CD4-positive, alpha-beta T cell (primary cell): ENCODE measurements around the gene SULT1A2. TPM values are rescaled to one million over a fixed set of nuclear protein-coding genes. Genes with fewer than 3 reads are reported as not detected.
"Not testable (repeated sequence)": the region's sequence is repeated elsewhere in the genome, so short reads cannot be mapped to it uniquely, and the experiment has no call there.

Experiments
- ATAC-seq: fragments of 200-7000 bp; cut with Tn5 transposase; one replicate; pipeline ENCODE4 v1.10.0; 2022; ENCODE audit warnings: mild to moderate bottlenecking; ENCODE audit not compliant: poor library complexity
- CTCF ChIA-PET: fragments of 350-600 bp; sonication (Branson Sonifier 250); formaldehyde crosslinking; loops from one replicate; lab custom pipeline; 2021; ENCODE audit warnings: antibody characterized with exemption, inconsistent platforms; lab: Charles Lee
- POLR2A ChIA-PET: fragments of 350-600 bp; sonication (Branson Sonifier 250); formaldehyde crosslinking; loops from one replicate; lab custom pipeline; 2021; ENCODE audit warnings: antibody characterized with exemption, inconsistent platforms; lab: Charles Lee
- DNase-seq, 14 experiments: peaks; one replicate each; pipeline ENCODE4 v3.0.0-alpha.2; 2013 to 2020; ENCODE audit warnings: mixed read lengths in 2 of 14
- H3K27ac ChIP-seq, 2 donors: one replicate each; pipeline versions ENCODE4 v1.5.1 to v1.7.0; 2013; ENCODE audit warnings: low read length in 2 of 2, low read depth in 1 of 2, mild to moderate bottlenecking in 1 of 2
- H3K27me3 ChIP-seq, 2 experiments: 1 replicate in 1 of 2; 2 replicates in 1 of 2; pipeline versions ENCODE4 v1.6.1 to v1.7.0; 2013; ENCODE audit warnings: low read length in 2 of 2, control low read depth in 1 of 2, mild to moderate bottlenecking in 1 of 2, moderate library complexity in 1 of 2; ENCODE audit not compliant: insufficient read depth in 2 of 2, control insufficient read depth in 1 of 2
- H3K36me3 ChIP-seq: one replicate; pipeline ENCODE4 v1.6.1; 2013; ENCODE audit warnings: low read length, control low read depth; ENCODE audit not compliant: insufficient read depth
- H3K4me1 ChIP-seq: one replicate; pipeline ENCODE4 v1.6.1; 2013; ENCODE audit warnings: low read length, control low read depth; ENCODE audit not compliant: insufficient read depth
- H3K4me3 ChIP-seq: one replicate; pipeline ENCODE4 v1.5.1; 2013; ENCODE audit warnings: mild to moderate bottlenecking, low read length, moderate library complexity
- H3K9me3 ChIP-seq, 2 experiments: 1 replicate in 1 of 2; 2 replicates in 1 of 2; pipeline versions ENCODE4 v1.6.1 to v1.7.0; 2013; ENCODE audit warnings: low read length in 2 of 2, mild to moderate bottlenecking in 2 of 2, control low read depth in 1 of 2, moderate library complexity in 1 of 2; ENCODE audit not compliant: control insufficient read depth in 1 of 2, insufficient read depth in 1 of 2
- H3K27ac Mint-ChIP-seq: one replicate; pipeline ENCODE4 v1.8.0; 2020; ENCODE audit warnings: mixed read lengths
- H3K27me3 Mint-ChIP-seq: one replicate; pipeline ENCODE4 v1.8.0; 2021; ENCODE audit warnings: mixed read lengths
- H3K36me3 Mint-ChIP-seq: one replicate; pipeline ENCODE4 v1.8.0; 2021; ENCODE audit warnings: low read depth, mixed read lengths
- H3K4me1 Mint-ChIP-seq: one replicate; pipeline ENCODE4 v1.8.0; 2021; ENCODE audit warnings: low read depth, mixed read lengths
- H3K4me3 Mint-ChIP-seq: one replicate; pipeline ENCODE4 v1.8.0; 2020; ENCODE audit warnings: mild to moderate bottlenecking, mixed read lengths
- H3K9me3 Mint-ChIP-seq: one replicate; pipeline ENCODE4 v1.8.0; 2020; ENCODE audit warnings: mixed read lengths
- intact Hi-C, 2 experiments: fragments of 100-400 bp; cut with DNase I in 1 of 2; cut with micrococcal nuclease in 1 of 2; formaldehyde crosslinking; loops; one replicate each; pipeline versions ENCODE4 v1.15.1 to v1.9.0; 2023 to 2025; cut with DNase I, micrococcal nuclease
- total RNA-seq, 174 experiments: library from RNA in 2 of 174; stranded (reverse) in 2 of 174; gene quantifications; one replicate each; pipeline ENCODE4 v1.2.3 and lab custom pipeline; 2021 to 2026
- TF ChIP-seq, protein P1 (sequence below): fragments of 200-600 bp; IDR thresholded peaks from one replicate; pipeline ENCODE4 v1.8.0; 2022; ENCODE audit warnings: antibody characterized with exemption, mild to moderate bottlenecking

Gene SULT1A2
- total RNA-seq, 2 experiments from 2014 or later, result 0.19 to 0.45 TPM

- ATAC-seq, result no peak
- no peaks in the 10 kb centered on the region for H3K36me3 ChIP-seq
- intact Hi-C loops, result no loop called here
- no peaks in the 10 kb centered on the region for H3K4me1 Mint-ChIP-seq
- H3K27me3 ChIP-seq, result no peaks in the 10 kb centered on the region
- H3K4me3 Mint-ChIP-seq, result no peak overlapping the region
- H3K27me3 Mint-ChIP-seq, result no peaks in the 10 kb centered on the region
- ChIA-PET CTCF (no interaction called here), POLR2A (no interaction called here)
- no peaks in the 10 kb centered on the region for H3K36me3 Mint-ChIP-seq
- no peak overlapping the region for H3K27ac ChIP-seq
- no peak overlapping the region for H3K27ac Mint-ChIP-seq
- no peak for DNase-seq
- TF ChIP-seq, protein P1, sequence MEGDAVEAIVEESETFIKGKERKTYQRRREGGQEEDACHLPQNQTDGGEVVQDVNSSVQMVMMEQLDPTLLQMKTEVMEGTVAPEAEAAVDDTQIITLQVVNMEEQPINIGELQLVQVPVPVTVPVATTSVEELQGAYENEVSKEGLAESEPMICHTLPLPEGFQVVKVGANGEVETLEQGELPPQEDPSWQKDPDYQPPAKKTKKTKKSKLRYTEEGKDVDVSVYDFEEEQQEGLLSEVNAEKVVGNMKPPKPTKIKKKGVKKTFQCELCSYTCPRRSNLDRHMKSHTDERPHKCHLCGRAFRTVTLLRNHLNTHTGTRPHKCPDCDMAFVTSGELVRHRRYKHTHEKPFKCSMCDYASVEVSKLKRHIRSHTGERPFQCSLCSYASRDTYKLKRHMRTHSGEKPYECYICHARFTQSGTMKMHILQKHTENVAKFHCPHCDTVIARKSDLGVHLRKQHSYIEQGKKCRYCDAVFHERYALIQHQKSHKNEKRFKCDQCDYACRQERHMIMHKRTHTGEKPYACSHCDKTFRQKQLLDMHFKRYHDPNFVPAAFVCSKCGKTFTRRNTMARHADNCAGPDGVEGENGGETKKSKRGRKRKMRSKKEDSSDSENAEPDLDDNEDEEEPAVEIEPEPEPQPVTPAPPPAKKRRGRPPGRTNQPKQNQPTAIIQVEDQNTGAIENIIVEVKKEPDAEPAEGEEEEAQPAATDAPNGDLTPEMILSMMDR, result no peak
- H3K4me3 ChIP-seq, result no peak overlapping the region
- H3K4me1 ChIP-seq, result no peaks in the 10 kb centered on the region
- H3K9me3 Mint-ChIP-seq, result no peaks in the 10 kb centered on the region
- no peaks in the 10 kb centered on the region for H3K9me3 ChIP-seq
These were observed 7.3 kb upstream of the SULT1A2 start for GRCh38 chr16:28604186-28604565.

DNA sequence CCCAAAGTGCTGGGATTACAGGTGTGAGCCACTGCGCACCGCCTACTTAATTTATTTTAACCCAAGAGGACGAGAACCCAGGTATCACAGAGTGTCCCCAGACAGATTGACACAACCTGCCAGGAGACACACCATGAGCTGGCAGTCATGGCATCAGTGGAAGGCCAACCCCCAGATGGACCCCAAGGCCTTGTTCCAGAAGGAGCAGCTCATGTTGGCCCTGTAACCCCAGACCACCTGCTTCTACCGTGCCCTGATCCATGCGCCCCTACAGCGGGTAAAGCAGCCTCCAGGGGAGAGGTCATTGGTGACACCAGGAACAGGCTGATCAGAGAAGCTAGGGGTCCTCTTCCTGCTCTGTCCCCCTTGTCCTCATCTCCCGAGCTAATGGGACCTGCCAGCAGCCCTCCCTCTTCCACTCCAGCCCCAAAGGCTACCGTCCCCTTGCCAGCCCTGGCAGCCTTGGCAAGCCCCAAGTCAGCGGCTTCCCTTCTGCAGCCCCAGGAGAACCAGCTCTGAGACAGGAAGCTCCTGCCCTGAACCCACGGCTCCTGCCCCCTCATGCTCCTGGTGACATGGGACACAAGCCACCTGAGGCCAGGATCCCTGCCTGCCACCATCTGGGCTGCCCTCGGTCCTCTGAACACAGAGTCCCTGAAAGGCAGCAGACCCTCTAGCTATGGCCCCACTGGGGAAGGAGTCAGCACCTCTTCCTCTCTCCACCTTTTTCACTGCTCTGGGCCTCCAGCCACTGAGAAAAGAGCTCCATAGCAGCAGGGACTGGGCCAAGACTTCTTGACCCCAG is 6.7 kb upstream of the SULT1A2 start:
- no peak overlapping the region for H3K4me3 ChIP-seq
- H3K27ac ChIP-seq, result no peak overlapping the region
- ChIA-PET CTCF (no interaction called here), POLR2A (no interaction called here)
- no peak for ATAC-seq
- TF ChIP-seq, protein P1, result no peak
- H3K27me3 ChIP-seq, result no peaks in the 10 kb centered on the region
- no peak overlapping the region for H3K4me3 Mint-ChIP-seq
- H3K36me3 Mint-ChIP-seq, result no peaks in the 10 kb centered on the region
- no peaks in the 10 kb centered on the region for H3K9me3 ChIP-seq
- no peaks in the 10 kb centered on the region for H3K27me3 Mint-ChIP-seq
- no peaks in the 10 kb centered on the region for H3K36me3 ChIP-seq
- no peaks in the 10 kb centered on the region for H3K9me3 Mint-ChIP-seq
- H3K27ac Mint-ChIP-seq, result no peak overlapping the region
- intact Hi-C loops, result no loop called here
- no peaks in the 10 kb centered on the region for H3K4me1 ChIP-seq
- DNase-seq, result no peak
- no peaks in the 10 kb centered on the region for H3K4me1 Mint-ChIP-seq

GRCh38 chr16:28602529-28602928 is 5.7 kb upstream of the SULT1A2 start:
- Mint-ChIP-seq H3K36me3 (no peaks in the 10 kb centered on the region), H3K9me3 (no peaks in the 10 kb centered on the region), H3K4me1 (no peaks in the 10 kb centered on the region), H3K4me3 (no peak overlapping the region), H3K27me3 (no peaks in the 10 kb centered on the region), H3K27ac (no peak overlapping the region)
- Histone ChIP-seq H3K4me1 (peaks cover 3% of the 10 kb centered on the region), H3K9me3 (no peaks in the 10 kb centered on the region), H3K36me3 (no peaks in the 10 kb centered on the region), H3K4me3 (no peak overlapping the region), H3K27me3 (no peaks in the 10 kb centered on the region), H3K27ac (no peak overlapping the region)
- ATAC-seq, result no peak
- POLR2A ChIA-PET, result no interaction called here
- TF ChIP-seq, protein P1, result no peak
- intact Hi-C loops, result no loop called here
- DNase-seq, result no peak
- CTCF ChIA-PET, result no interaction called here

GRCh38 chr16:28602062-28602461 is 5.2 kb upstream of the SULT1A2 start:
- H3K27ac Mint-ChIP-seq, H3K27me3 ChIP-seq, H3K4me1 ChIP-seq, H3K27me3 Mint-ChIP-seq, H3K36me3 Mint-ChIP-seq, H3K9me3 ChIP-seq, H3K4me1 Mint-ChIP-seq, H3K4me3 Mint-ChIP-seq, H3K27ac ChIP-seq, H3K9me3 Mint-ChIP-seq, CTCF ChIA-PET, DNase-seq, POLR2A ChIA-PET, H3K36me3 ChIP-seq, ATAC-seq, H3K4me3 ChIP-seq, intact Hi-C loops: not testable (repeated sequence)

DNA sequence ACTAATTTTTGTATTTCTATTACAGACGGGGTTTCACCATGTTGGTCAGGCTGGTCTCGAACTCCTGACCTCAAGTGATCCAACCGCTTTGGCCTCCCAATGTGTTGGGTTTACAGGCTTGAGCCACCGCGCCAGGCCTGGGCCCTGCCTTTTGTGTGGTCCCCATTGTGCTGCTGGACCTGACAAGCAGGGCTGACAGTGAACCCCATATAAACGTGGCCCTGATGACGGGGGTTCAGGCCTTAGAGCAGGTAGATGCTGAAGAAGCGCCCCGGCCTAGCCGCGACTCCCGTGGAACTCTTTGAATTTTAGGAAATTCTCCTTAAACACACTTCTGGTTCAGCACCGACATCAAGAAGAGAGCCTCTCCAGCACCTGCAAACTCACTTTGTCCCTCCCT is 4.7 kb upstream of the SULT1A2 start:
- H3K9me3 Mint-ChIP-seq, POLR2A ChIA-PET, CTCF ChIA-PET, H3K9me3 ChIP-seq, H3K36me3 Mint-ChIP-seq, H3K27ac Mint-ChIP-seq, H3K4me1 ChIP-seq, DNase-seq, H3K4me1 Mint-ChIP-seq, intact Hi-C loops, H3K27me3 Mint-ChIP-seq, H3K27ac ChIP-seq, H3K36me3 ChIP-seq, ATAC-seq, H3K27me3 ChIP-seq, H3K4me3 ChIP-seq: not testable (repeated sequence)
- H3K4me3 Mint-ChIP-seq, result peak overlapping the region; percentile 46
